ENCODE measurements around the gene GNG7.

Gene GNG7
- long read RNA-seq, donor 1, full-length matches to known transcripts: 3 of 3 reads
- long read RNA-seq, donor 1, partial matches to known transcripts: 0 of 3 reads
- long read RNA-seq, donor 1, other reads (novel, unspliced or antisense): 0 of 3 reads
- long read RNA-seq, donor 2, full-length matches to known transcripts: 3 of 3 reads
- long read RNA-seq, donor 2, partial matches to known transcripts: 0 of 3 reads
- long read RNA-seq, donor 2, other reads (novel, unspliced or antisense): 0 of 3 reads
- long read RNA-seq, donor 3, full-length matches to known transcripts: 2 of 2 reads
- long read RNA-seq, donor 3, partial matches to known transcripts: 0 of 2 reads
- long read RNA-seq, donor 3, other reads (novel, unspliced or antisense): 0 of 2 reads
- long read RNA-seq, donor 4, full-length matches to known transcripts: 7 of 7 reads
- long read RNA-seq, donor 4, partial matches to known transcripts: 0 of 7 reads
- long read RNA-seq, donor 4, other reads (novel, unspliced or antisense): 0 of 7 reads
- long read RNA-seq, donor 5, full-length matches to known transcripts: 4 of 4 reads
- long read RNA-seq, donor 5, partial matches to known transcripts: 0 of 4 reads
- long read RNA-seq, donor 5, other reads (novel, unspliced or antisense): 0 of 4 reads
- long read RNA-seq, donor 6, full-length matches to known transcripts: 2 of 2 reads
- long read RNA-seq, donor 6, partial matches to known transcripts: 0 of 2 reads
- long read RNA-seq, donor 6, other reads (novel, unspliced or antisense): 0 of 2 reads
- long read RNA-seq, donor 7: 0 reads
- long read RNA-seq, donor 8, full-length matches to known transcripts: 4 of 4 reads
- long read RNA-seq, donor 8, partial matches to known transcripts: 0 of 4 reads
- long read RNA-seq, donor 8, other reads (novel, unspliced or antisense): 0 of 4 reads

- peak; percentile 64 for DNase-seq
Measured at GRCh38 chr19:2702170-2703076, at the start of gene GNG7. Gene GNG7, minus strand, starts transcription at chr19:2702694. Its CDS starts 182,006 bp downstream, at chr19:2520688.

DNA sequence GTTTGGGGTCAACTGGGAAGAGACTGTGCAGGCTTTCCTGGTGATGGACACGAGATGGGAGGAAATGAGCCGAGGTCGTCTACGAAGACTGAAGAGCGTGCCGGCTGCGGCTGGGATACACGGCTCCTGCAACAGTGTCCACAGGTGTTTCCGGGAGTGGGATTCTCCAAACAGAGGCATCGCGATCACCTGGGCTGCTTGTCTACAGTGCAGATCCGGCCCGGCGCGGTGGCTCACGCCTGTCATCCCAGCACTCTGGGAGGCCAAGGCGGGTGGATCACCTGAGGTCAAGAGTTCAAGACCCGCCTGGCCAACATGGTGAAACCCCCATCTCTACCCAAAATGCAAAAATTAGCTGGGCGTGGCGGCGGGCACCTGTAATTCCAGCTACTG, 48.9 kb upstream of the GNG7 start:
- DNase-seq: no peak

GRCh38 chr19:2750808-2751437, 48.4 kb upstream of the GNG7 start:
- DNase-seq: no peak

- DNase-seq: no peak
Measured at GRCh38 chr19:2747349-2747748, 44.9 kb upstream of the GNG7 start.

DNA sequence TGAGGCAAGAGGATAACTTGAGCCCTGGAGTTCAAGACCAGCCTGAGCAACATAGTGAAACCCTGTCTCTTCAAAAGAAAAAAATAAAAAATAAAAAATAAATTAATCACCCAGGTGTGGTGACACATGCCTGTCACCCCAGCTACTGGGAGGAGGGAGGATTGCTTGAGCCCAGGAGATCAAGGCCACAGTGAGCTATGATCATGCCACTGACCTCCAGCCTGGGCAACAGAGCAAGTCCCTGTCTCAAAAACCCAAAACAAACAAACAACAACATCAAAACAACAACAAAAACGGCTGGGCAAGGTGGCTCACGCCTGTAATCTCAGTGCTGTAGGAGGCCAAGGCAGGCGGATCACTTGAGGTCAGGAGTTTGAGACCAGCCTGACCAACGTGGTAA, 41.6 kb upstream of the GNG7 start:
- no peak for DNase-seq

DNA sequence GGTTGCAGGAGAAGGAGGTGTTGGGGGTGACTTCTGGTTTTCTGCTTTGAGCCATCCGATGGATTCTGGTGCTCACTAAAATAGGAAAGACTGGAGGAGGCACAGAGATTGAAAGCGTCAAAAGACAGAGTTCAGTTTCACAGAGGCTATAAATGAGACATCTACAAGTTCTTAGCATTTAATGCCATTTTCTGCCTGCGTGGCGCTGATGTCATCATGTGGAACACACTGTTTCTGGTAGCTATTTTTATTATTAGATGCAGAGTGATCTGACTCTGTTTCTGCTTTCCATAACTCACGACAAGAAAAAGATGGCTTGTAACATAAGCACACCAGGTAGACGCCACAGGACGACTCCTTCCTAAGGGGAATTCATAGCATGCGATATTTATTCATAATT, 40.6 kb upstream of the GNG7 start:
- no peak for DNase-seq

GRCh38 chr19:2740314-2740656, 37.8 kb upstream of the GNG7 start:
- no peak for DNase-seq

- DNase-seq: peak; percentile 85
Measured at GRCh38 chr19:2739602-2740313, 37.3 kb upstream of the GNG7 start, which contains the start of gene SLC39A3. Gene SLC39A3, minus strand, starts transcription at chr19:2740017. Its CDS starts 2,760 bp downstream, at chr19:2737257.

DNA sequence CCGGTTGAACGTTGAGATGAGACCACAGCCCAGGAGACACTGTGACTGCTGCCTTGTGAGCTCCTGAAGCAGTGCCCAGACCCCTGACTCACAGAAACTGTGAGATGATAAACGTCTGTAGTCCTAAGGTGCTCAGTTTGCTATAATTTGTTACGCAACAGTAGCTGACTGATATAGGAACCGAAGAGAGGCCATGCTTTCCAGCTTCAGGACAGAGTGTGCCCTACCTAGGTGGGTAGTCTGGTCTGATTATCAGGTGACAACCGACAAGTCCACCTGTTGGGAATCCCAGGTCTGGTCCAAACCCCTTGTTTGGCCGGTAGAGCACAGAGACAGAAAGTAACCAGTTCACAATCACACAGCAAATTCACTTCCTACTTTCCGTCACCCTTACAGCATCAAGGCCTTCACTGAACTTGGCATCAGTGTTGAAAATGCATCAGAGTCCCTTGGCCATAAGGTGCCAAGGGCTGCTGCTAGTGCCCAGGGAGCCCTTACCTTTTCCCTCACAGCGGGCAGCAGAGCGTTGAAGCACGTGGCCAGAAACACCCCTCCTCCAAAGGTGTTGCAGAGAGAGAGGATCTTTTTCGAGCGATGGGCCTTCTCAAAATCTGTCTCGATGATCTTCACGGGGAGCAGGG, 34.2 kb upstream of the GNG7 start:
- DNase-seq: no peak

DNA sequence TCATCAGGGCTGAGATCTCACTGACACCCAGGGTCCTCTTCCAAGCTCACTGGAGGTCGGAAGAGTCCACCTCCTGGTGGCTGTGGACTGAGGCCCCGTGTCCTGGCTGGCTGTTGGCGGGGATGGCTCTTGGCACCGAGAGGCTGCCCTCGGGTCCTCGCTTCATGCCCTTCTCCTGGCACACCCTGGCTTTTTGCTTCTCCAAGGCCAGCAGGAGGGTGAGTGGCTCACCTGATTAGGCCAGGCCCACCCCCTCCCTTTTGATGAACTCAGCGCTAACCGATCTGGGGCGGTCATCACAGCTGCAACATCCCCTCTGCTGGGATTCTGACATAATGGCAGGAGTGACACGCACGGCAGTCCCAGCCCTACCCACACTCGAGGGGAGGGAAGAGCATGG, 32.9 kb upstream of the GNG7 start:
- DNase-seq: no peak

GRCh38 chr19:2734589-2735288, 32.2 kb upstream of the GNG7 start:
- no peak for DNase-seq

GRCh38 chr19:2733930-2734588, 31.6 kb upstream of the GNG7 start:
- DNase-seq: no peak

DNA sequence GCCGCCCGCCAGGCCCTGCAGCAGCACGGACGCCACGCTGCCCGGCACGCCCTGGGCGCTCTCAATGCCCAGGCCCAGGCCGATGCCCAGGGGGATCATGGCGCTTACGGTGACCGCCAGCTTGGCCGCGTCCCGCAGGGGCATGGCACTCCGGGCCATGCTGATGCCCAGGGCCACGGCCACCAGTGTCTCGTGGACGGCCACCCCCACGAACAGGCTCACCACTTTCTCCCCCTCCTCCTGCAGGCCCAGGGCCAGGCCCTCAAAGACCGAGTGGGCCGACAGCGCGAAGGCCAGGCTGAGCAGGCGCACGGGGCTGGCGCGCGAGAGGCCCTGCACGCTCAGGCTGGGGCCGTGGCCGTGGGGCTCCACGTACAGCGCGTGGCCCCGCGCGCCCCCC, 30.4 kb upstream of the GNG7 start:
- no peak for DNase-seq

GRCh38 chr19:2732157-2732725, 29.7 kb upstream of the GNG7 start:
- DNase-seq: no peak

DNA sequence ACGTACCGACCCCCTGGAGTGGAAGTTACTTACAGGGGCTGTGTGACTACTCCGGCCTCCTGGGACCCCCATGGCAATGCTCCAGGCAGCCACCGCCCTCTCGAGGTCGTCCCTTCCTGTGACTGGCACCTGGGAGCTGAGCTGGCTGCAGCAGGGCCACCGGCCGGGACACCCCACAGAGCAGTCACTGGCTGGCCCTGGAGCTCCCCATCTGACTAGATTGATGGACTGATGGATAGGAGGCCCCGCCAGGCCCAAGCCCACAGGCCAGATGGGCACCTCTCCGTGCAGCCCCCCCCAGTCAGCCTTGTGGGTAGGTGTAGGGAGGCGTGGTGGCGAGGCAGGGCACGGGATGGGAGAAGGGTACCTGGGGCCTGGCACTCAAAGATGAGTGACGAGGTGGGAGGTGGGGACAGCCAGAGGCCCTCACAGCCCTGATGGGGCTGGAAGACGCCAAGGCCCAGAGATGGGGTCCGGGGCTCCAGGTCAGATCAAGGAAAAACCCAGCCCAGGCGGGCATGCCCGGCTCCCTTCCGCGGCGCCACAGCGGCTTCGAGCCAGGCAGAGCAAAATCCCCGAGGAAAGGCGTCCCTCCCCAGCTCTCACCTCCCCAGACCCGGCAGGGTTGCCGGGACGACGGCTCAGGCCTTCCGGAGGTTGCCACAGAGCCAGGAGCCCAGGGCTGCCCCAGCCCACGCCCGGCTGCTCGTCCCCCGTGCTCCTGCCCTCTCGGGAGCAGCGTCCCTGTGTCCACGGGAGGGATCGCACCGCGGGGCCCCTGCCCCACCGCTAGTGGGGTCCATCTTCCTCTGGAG, 28.9 kb upstream of the GNG7 start:
- DNase-seq: no peak

GRCh38 chr19:2729943-2730818, 27.7 kb upstream of the GNG7 start:
- no peak for DNase-seq

DNA sequence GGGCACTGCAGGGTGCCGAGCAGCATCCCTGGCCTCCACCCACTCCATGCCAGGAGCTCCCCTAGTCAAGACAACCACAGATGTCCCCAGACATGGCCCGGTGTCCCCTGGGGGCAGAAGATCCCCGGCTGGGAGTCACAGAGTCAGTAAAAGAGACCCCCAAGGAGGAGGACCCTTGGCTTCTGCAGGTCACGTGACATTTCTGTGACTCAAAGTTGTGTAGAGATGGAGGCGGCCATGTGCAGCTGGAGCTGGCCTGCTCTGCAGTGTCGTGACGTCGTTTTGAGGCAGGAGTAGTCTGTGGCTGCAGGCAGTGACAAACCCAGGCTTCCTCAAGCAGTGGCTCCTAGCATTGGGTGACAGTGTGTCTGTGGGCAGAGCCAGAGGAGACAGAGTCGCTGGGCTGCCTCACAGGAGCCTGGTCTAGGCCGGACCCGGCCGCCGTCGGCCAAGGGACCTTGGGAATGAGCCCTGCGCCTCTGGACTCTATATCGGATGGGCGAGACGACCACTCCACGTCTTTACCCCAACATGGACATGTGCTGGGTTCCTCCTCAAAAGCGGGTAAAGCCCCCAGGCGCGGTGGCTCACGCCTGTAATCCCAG, 26.4 kb upstream of the GNG7 start:
- no peak for DNase-seq
